OCI-LY1 (cell line): ENCODE data around the gene ADAT1.

Source experiments
- CTCF ChIP-seq: fragments of 200-600 bp; sonication (generic), shearing (Covaris generic); IDR thresholded peaks from 2 replicates; pipeline ENCODE4 v1.5.1; 2017; ENCODE audit warnings: mild to moderate bottlenecking, antibody characterized with exemption, low read length, moderate library complexity, mixed read lengths
- EZH2 ChIP-seq: fragments of 200-600 bp; sonication (generic), shearing (Covaris generic); IDR thresholded peaks from 2 replicates; pipeline ENCODE4 v1.8.0; 2017; ENCODE audit warnings: borderline replicate concordance, mixed run types, mild to moderate bottlenecking, antibody characterized with exemption, low read length, moderate library complexity, mixed read lengths

DNA sequence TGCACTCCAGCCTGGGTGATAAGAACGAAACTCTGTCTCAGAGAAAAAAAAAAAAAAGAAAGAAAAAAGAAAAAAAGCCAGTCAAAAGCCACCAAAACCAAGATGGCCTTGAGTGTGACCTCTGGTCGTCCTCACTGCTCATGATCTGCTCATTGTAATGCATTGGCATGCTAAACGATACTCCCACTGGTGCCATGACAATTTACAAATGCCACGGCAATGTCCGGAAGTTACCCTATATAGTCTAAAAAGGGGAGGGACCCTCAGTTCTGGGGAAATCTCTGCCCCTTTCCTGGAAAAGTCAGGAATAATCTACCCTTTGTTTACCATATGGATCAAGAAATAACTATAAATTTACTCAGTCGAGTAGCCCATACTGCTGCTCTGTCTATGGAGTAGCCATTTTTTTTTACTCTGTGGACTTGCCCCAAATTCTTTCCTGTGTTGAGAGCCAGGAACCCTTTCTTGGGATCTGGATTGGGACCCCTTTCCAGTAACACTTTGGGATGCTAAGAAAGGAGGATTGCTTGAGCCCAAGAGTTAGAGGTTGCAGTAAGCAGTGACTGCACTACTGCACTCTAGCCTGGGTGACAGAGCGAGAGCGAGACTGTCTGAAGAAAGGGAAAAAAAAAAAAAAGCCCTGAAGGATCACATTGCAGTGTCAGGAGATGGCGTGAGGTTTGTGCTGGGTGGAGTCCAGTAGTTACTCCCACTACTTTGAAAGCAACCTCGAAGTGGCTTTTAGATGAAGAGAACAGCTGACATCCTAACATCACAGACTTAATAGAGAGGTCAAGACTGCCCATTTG lies 63.3 kb downstream of the ADAT1 start:
- TF ChIP-seq CTCF (no peak), EZH2 (no peak)
